Heart left ventricle (tissue), 13 donors: ENCODE results near the gene TIGIT.

Experiments
- CTCF ChIP-seq, 12 donors: fragments of 200-600 bp; sonication (generic) in 4 of 12; IDR thresholded peaks; one replicate each; pipeline versions ENCODE4 v1.5.0 to v1.8.0; 2018 to 2022; ENCODE audit warnings: antibody characterized with exemption in 12 of 12, mild to moderate bottlenecking in 5 of 12
- POLR2A ChIP-seq, 2 donors: fragments of 450-650 bp; IDR thresholded peaks; one replicate each; pipeline ENCODE4 v1.6.1; 2017; ENCODE audit warnings: antibody characterized with exemption in 2 of 2, mild to moderate bottlenecking in 2 of 2, moderate library complexity in 2 of 2
- donor health status: ischemic (EF 13 %, LVEDD 7.1; RV severe dilation, severe dysfunction).
- donor health status: DM: no; HTN: yes; CAD: no.
- donor health status: DM: no; HTN: no; CAD: no.
- donor health status: ischemic (EF 25% LVEDD 6.9; RV normal size, moderate dysfunction).
- donor health status: ischemic (EF 25% LVEDD 5.7; RV mildly dilated, moderate dysfunction).
- donor health status: ischemic (EF 35%, LVEDD 5.7; RV mildly dilated, moderate dysfunction).
- donor health status: nonischemic (EF 11% LVEDD 7.7; RV severe dilation, severe dysfunction).
- donor health status: DM: yes; HTN: yes; CAD: no.
- donor health status: PGD.
- donor health status: ischemic (EF 29% LVEDD 5.4; RV normal size, mild dysfunction).
- donor health status: nonischemic (EF 23%, LVEDD 6.1; RV moderate dilation, normal function).

- TF ChIP-seq CTCF (IDR thresholded peaks at IDR 0.05) = no peak
- no peak for TF ChIP-seq POLR2A (IDR thresholded peaks at IDR 0.05)
These were observed 39.5 kb downstream of the TIGIT start for GRCh38 chr3:114333180-114333922.
